ENCODE data around the gene TMEM50A.
A peak's percentile ranks its signal among the peaks of the same experiment; 100 is the strongest.
"Not testable (repeated sequence)": the region's sequence is repeated elsewhere in the genome, so short reads cannot be mapped to it uniquely, and the experiment has no call there.

TMEM50A gene

GRCh38 chr1:25387096-25387495 is 49.0 kb downstream of the TMEM50A start:
- not testable (repeated sequence) for DNase-seq (ENCODE audit: low spot score)

GRCh38 chr1:25388691-25389090 is 50.6 kb downstream of the TMEM50A start:
- not testable (repeated sequence) for DNase-seq (ENCODE audit: low spot score)

DNA sequence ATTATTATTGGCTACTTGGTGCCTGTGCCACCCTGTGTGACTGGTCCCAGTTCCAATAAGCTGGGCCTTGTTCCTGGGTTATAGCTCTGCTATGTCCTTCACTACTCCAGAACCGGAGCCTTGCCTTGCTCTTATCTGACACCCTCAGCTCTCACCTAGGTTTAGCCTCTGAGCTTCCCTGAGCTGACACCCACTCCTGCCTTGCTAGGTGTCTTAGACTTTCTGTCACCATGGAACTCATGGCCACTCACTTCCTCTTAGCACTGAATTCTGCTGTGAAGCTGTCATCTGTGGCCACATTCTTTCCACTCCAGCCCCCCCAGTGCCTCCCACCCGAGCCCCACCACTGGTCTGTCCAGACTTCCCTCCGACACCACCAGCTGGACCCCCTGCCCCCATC is 51.6 kb downstream of the TMEM50A start:
- DNase-seq (ENCODE audit: low spot score) = not testable (repeated sequence)

DNA sequence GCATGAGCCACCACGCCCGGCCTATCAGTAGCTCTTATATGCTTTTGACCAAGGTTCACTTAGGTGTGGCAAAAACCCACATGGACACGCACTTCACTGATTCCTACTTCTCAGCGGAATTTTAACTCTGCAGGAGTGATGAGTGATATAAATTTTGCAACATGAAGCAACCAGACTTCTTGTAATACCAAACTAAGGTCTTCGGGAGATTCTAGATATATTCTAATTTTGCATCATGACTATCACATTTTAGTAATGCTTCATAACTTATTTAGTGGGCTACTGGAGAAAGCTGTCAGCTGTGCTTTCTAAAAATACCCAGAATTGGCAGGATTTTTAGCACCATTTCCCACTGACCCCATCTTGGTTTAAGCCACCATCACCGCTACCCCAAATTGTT is 54.7 kb downstream of the TMEM50A start:
- DNase-seq (ENCODE audit: low spot score) = no peak

GRCh38 chr1:25397549-25397948 is 59.4 kb downstream of the TMEM50A start:
- DNase-seq (ENCODE audit: low spot score) = not testable (repeated sequence)

GRCh38 chr1:25398079-25398478 is 59.9 kb downstream of the TMEM50A start:
- DNase-seq (ENCODE audit: low spot score) = not testable (repeated sequence)

GRCh38 chr1:25402947-25403803 is 65.0 kb downstream of the TMEM50A start:
- peak; percentile 39 for DNase-seq (ENCODE audit: low spot score)

GRCh38 chr1:25405731-25406305 is 67.7 kb downstream of the TMEM50A start:
- DNase-seq (ENCODE audit: low spot score) = not testable (repeated sequence)

- peak; percentile 82 for DNase-seq (ENCODE audit: low spot score)
Measured at GRCh38 chr1:25409641-25410427, 71.7 kb downstream of the TMEM50A start.

Measured in hematopoietic multipotent progenitor cell treated with erythropoietin and hydrocortisone succinate and interleukin-3 and kit ligand, for 17 days (in vitro differentiated cells).